ENCODE measurements around the gene CTNNBL1.

Gene CTNNBL1

GRCh38 chr20:37920679-37921322 is 227.0 kb downstream of the CTNNBL1 start:
- no peak overlapping the region for H3K4me3 ChIP-seq (replicated peaks; ENCODE audit: low read depth, low read length)
- TF ChIP-seq CTCF (IDR thresholded peaks at IDR 0.05; ENCODE audit: low read depth, low read length, missing control alignments) = no peak
- no peak for DNase-seq (ENCODE audit: extremely low read depth, low read depth)

- no peak for TF ChIP-seq CTCF (IDR thresholded peaks at IDR 0.05; ENCODE audit: low read depth, low read length, missing control alignments)
- no peak overlapping the region for H3K4me3 ChIP-seq (replicated peaks; ENCODE audit: low read depth, low read length)
- no peak for DNase-seq (ENCODE audit: extremely low read depth, low read depth)
These were observed 227.6 kb downstream of the CTNNBL1 start for GRCh38 chr20:37921341-37921929.
